H9 (cell line): ENCODE data around the gene ZMIZ1. TPM values are rescaled to one million over a fixed set of nuclear protein-coding genes. Genes with fewer than 3 reads are reported as not detected.

Experiments
- DNase-seq: peaks from one replicate; pipeline ENCODE4 v3.0.0-alpha.2; 2017
- H2AFZ ChIP-seq: one replicate; pipeline ENCODE4 v1.6.1; 2013; ENCODE audit warnings: mild to moderate bottlenecking, low read length, control low read depth, moderate library complexity
- H2AK5ac ChIP-seq: 2 replicates; pipeline ENCODE4 v1.6.1; 2013; ENCODE audit warnings: low read length, control low read depth, mixed read lengths; ENCODE audit not compliant: insufficient read length
- H2BK120ac ChIP-seq: one replicate; pipeline ENCODE4 v1.6.1; 2013; ENCODE audit warnings: low read depth, mild to moderate bottlenecking, low read length, control low read depth, inconsistent platforms; ENCODE audit not compliant: poor library complexity, severe bottlenecking
- H2BK12ac ChIP-seq: 2 replicates; pipeline ENCODE4 v1.6.1; 2013; ENCODE audit warnings: low read length, control low read depth, mixed read lengths, low read depth; ENCODE audit not compliant: insufficient read length
- H2BK15ac ChIP-seq: 2 replicates; pipeline ENCODE4 v1.6.1; 2013; ENCODE audit warnings: low read depth, low read length, control low read depth
- H2BK20ac ChIP-seq: one replicate; pipeline ENCODE4 v1.6.1; 2013; ENCODE audit warnings: low read depth, mild to moderate bottlenecking, low read length, control low read depth, inconsistent platforms; ENCODE audit not compliant: poor library complexity, severe bottlenecking
- H2BK5ac ChIP-seq: 2 replicates; pipeline ENCODE4 v1.6.1; 2013; ENCODE audit warnings: low read length, control low read depth, mixed read lengths; ENCODE audit not compliant: insufficient read length
- H3K14ac ChIP-seq: 2 replicates; pipeline ENCODE4 v1.6.1; 2013; ENCODE audit warnings: low read length, control low read depth; ENCODE audit not compliant: insufficient read depth
- H3K18ac ChIP-seq: 2 replicates; pipeline ENCODE4 v1.6.1; 2013; ENCODE audit warnings: low read depth, mild to moderate bottlenecking, mixed read lengths, low read length, control low read depth; ENCODE audit not compliant: insufficient read length
- H3K23ac ChIP-seq: 2 replicates; pipeline ENCODE4 v1.6.1; 2013; ENCODE audit warnings: low read length, control low read depth, mixed read lengths, low read depth; ENCODE audit not compliant: insufficient read length
- H3K23me2 ChIP-seq: 2 replicates; pipeline ENCODE4 v1.6.1; 2013; ENCODE audit warnings: low read depth, mild to moderate bottlenecking, mixed read lengths, low read length, control low read depth; ENCODE audit not compliant: insufficient read length, poor library complexity, severe bottlenecking
- H3K27ac ChIP-seq: 2 replicates; pipeline ENCODE4 v1.5.1; 2013; ENCODE audit warnings: low read length, control low read depth, mixed read lengths, low read depth; ENCODE audit not compliant: insufficient read length
- H3K27me3 ChIP-seq: 2 replicates; pipeline ENCODE4 v1.6.1; 2013; ENCODE audit warnings: low read length, control low read depth, inconsistent platforms; ENCODE audit not compliant: insufficient read depth
- H3K4ac ChIP-seq: 2 replicates; pipeline ENCODE4 v1.6.1; 2013; ENCODE audit warnings: low read depth, mild to moderate bottlenecking, control low read depth, inconsistent platforms, low read length, moderate library complexity
- H3K4me1 ChIP-seq: 2 replicates; pipeline ENCODE4 v1.6.1; 2013; ENCODE audit warnings: low read length, control low read depth, inconsistent platforms; ENCODE audit not compliant: insufficient read depth
- H3K4me2 ChIP-seq: 2 replicates; pipeline ENCODE4 v1.6.1; 2013; ENCODE audit warnings: low read length, control low read depth, mixed read lengths; ENCODE audit not compliant: insufficient read length, insufficient read depth
- H3K56ac ChIP-seq: 2 replicates; pipeline ENCODE4 v1.6.1; 2013; ENCODE audit warnings: low read depth, mild to moderate bottlenecking, mixed read lengths, low read length, control low read depth; ENCODE audit not compliant: insufficient read length
- H3K79me1 ChIP-seq: 2 replicates; pipeline ENCODE4 v1.6.1; 2013; ENCODE audit warnings: low read depth, mild to moderate bottlenecking, moderate library complexity, low read length, control low read depth, inconsistent platforms; ENCODE audit not compliant: insufficient read depth, poor library complexity, severe bottlenecking
- H3K79me2 ChIP-seq: 2 replicates; pipeline ENCODE4 v1.6.1; 2013; ENCODE audit warnings: low read length, control low read depth, inconsistent platforms; ENCODE audit not compliant: insufficient read depth
- H3K9ac ChIP-seq: 2 replicates; pipeline ENCODE4 v1.6.1; 2013; ENCODE audit warnings: low read length, control low read depth, mixed read lengths; ENCODE audit not compliant: insufficient read length; ENCODE audit errors: extremely low read depth
- H3K9me3 ChIP-seq: one replicate; pipeline ENCODE4 v1.6.1; 2013; ENCODE audit warnings: low read depth, low read length, inconsistent platforms; ENCODE audit not compliant: control insufficient read depth
- H3T11ph ChIP-seq: one replicate; pipeline ENCODE4 v1.6.1; 2013; ENCODE audit warnings: mild to moderate bottlenecking, low read length, control low read depth, inconsistent platforms
- H4K20me1 ChIP-seq: one replicate; pipeline ENCODE4 v1.6.1; 2013; ENCODE audit not compliant: control insufficient read depth, insufficient read length, insufficient read depth
- H4K5ac ChIP-seq: 2 replicates; pipeline ENCODE4 v1.6.1; 2013; ENCODE audit warnings: low read depth, mild to moderate bottlenecking, mixed read lengths, low read length, control low read depth; ENCODE audit not compliant: insufficient read length
- H4K8ac ChIP-seq: replicated peaks from 2 replicates; pipeline ENCODE4 v1.6.1; 2013; ENCODE audit warnings: low read length, control low read depth, mixed read lengths, low read depth; ENCODE audit not compliant: insufficient read length
- H4K91ac ChIP-seq: 2 replicates; pipeline ENCODE4 v1.6.1; 2013; ENCODE audit warnings: low read depth, mild to moderate bottlenecking, moderate library complexity, mixed read lengths, low read length, control low read depth; ENCODE audit not compliant: insufficient read length
- H3K27ac Mint-ChIP-seq, 3 experiments: 2 replicates in 2 of 3; 3 replicates in 1 of 3; pipeline ENCODE4 v1.8.0; 2020 to 2021; ENCODE audit warnings: mixed read lengths in 3 of 3, mild to moderate bottlenecking in 1 of 3, moderate library complexity in 1 of 3
- H3K27me3 Mint-ChIP-seq: 2 replicates; pipeline ENCODE4 v1.8.0; 2021; ENCODE audit warnings: low read depth, mild to moderate bottlenecking, moderate library complexity, mixed read lengths
- H3K36me3 Mint-ChIP-seq, 3 experiments: 2 replicates in 2 of 3; 3 replicates in 1 of 3; pipeline ENCODE4 v1.8.0; 2020 to 2021; ENCODE audit warnings: low read depth in 3 of 3, mixed read lengths in 3 of 3; ENCODE audit not compliant: insufficient read depth in 1 of 3
- H3K4me1 Mint-ChIP-seq, 2 experiments: 2 replicates each; pipeline ENCODE4 v1.8.0; 2020; ENCODE audit warnings: mixed read lengths in 2 of 2
- H3K4me3 Mint-ChIP-seq, 2 experiments: 2 replicates in 1 of 2; 3 replicates in 1 of 2; pipeline ENCODE4 v1.8.0; 2020 to 2021; ENCODE audit warnings: mild to moderate bottlenecking in 2 of 2, mixed read lengths in 2 of 2, moderate library complexity in 1 of 2
- H3K9me3 Mint-ChIP-seq, 2 experiments: 2 replicates in 1 of 2; 3 replicates in 1 of 2; pipeline ENCODE4 v1.8.0; 2020; ENCODE audit warnings: mild to moderate bottlenecking in 2 of 2, mixed read lengths in 2 of 2, moderate library complexity in 1 of 2
- CTCF ChIP-seq: fragments of 200-600 bp; sonication (generic); conservative IDR thresholded peaks from 3 replicates; pipeline ENCODE4 v1.8.0; 2021; ENCODE audit warnings: antibody characterized with exemption, mild to moderate bottlenecking
- WGBS: extraction: QIAGEN DNeasy Blood & Tissue Kit; methylation state at CpG from one replicate; pipeline ENCODE4 v1.1.7; 2013; ENCODE audit warnings: missing lambda C conversion rate, low lambda C conversion rate, mixed read lengths; ENCODE audit not compliant: insufficient read length; ENCODE audit errors: extremely low coverage; 5-methylcytosine and 5-hydroxymethylcytosine counted together
- total RNA-seq: library from RNA; stranded (reverse); gene quantifications from 2 replicates; pipeline ENCODE4 v1.2.1, GENCODE V29; 2021

The ZMIZ1 gene
- total RNA-seq, 1 experiment from 2014 or later: 36.9 TPM

- no peaks in the 10 kb centered on the region for H3K79me2 ChIP-seq
- H3K56ac ChIP-seq: no peak overlapping the region
- DNase-seq: no peak
- H2BK120ac ChIP-seq: no peak overlapping the region
- no peaks in the 10 kb centered on the region for H3K27me3 ChIP-seq
- no peak overlapping the region for H3K27ac Mint-ChIP-seq
- H3K36me3 Mint-ChIP-seq: peaks cover 40 to 65% (median 60%) of the 10 kb centered on the region in 3 experiments; a peak in 6 of 7 replicates
- H2AFZ ChIP-seq: no peak overlapping the region
- H3K18ac ChIP-seq: no peak overlapping the region
- WGBS: no CpG with 5 or more reads among the region's 6 CpGs
- no peak overlapping the region for H2BK15ac ChIP-seq
- no peak overlapping the region for H3K4me3 Mint-ChIP-seq
- H3K4me1 Mint-ChIP-seq: no peaks in the 10 kb centered on the region
- H3K23ac ChIP-seq: no peak overlapping the region
- H3K4me1 ChIP-seq: no peaks in the 10 kb centered on the region
- H2BK12ac ChIP-seq: no peak overlapping the region
- no peaks in the 10 kb centered on the region; the same call in 1 of the 2 replicates for H3K27me3 Mint-ChIP-seq
- H4K20me1 ChIP-seq: no peaks in the 10 kb centered on the region
- no peak overlapping the region for H4K91ac ChIP-seq
- H4K5ac ChIP-seq: no peak overlapping the region
- H4K8ac ChIP-seq: no peak overlapping the region
- TF ChIP-seq CTCF: no peak
- H3K4ac ChIP-seq: no peak overlapping the region
- no peaks in the 10 kb centered on the region for H3K23me2 ChIP-seq
- no peak overlapping the region for H2AK5ac ChIP-seq
- no peak overlapping the region for H2BK5ac ChIP-seq
- H3T11ph ChIP-seq: no peak overlapping the region
- no peak overlapping the region for H3K14ac ChIP-seq
- no peak overlapping the region for H2BK20ac ChIP-seq
- no peak overlapping the region for H3K9ac ChIP-seq
- no peak overlapping the region for H3K27ac ChIP-seq
- no peaks in the 10 kb centered on the region for H3K79me1 ChIP-seq
- H3K4me2 ChIP-seq: no peak overlapping the region
- no peaks in the 10 kb centered on the region for H3K9me3 ChIP-seq
- H3K9me3 Mint-ChIP-seq: no peaks in the 10 kb centered on the region
These were observed 286.8 kb downstream of the ZMIZ1 start for GRCh38 chr10:79355420-79356017.
